ENCODE results near the gene NSG2. TPM values are rescaled to one million over a fixed set of nuclear protein-coding genes. Genes with fewer than 3 reads are reported as not detected.
A peak's percentile ranks its signal among the peaks of the same experiment; 100 is the strongest.

The NSG2 gene
- total RNA-seq, 2 experiments from 2014 or later = not detected

- H4K20me1 ChIP-seq (ENCODE audit: insufficient read depth, low read length) = no peaks in the 10 kb centered on the region
- TF ChIP-seq EZH2phosphoT487 (IDR thresholded peaks at IDR 0.05; ENCODE audit: borderline replicate concordance, low read depth, low read length) (no peak), CTCF (conservative IDR thresholded peaks at IDR 0.05; ENCODE audit: low read length) (no peak)
- H3K9me3 ChIP-seq (ENCODE audit: low read length) = no peaks in the 10 kb centered on the region
- intact Hi-C loops (cut with micrococcal nuclease; ENCODE audit: unreplicated experiment) = no loop called here
- no peaks in the 10 kb centered on the region for H3K4me1 ChIP-seq (ENCODE audit: insufficient read depth, low read length, poor library complexity, severe bottlenecking)
- no peak overlapping the region for H3K27ac ChIP-seq (ENCODE audit: low read depth, low read length, poor library complexity, severe bottlenecking)
- H3K9me2 ChIP-seq (ENCODE audit: insufficient read depth, low read length) = no peaks in the 10 kb centered on the region
- POLR2A ChIA-PET = no interaction called here
- no peak overlapping the region for H3K4me2 ChIP-seq (ENCODE audit: low read length)
- no peak for DNase-seq (ENCODE audit: low spot score)
- BruUV-seq (replicated peaks) = no TSS peak
- H3K36me3 ChIP-seq (ENCODE audit: insufficient read depth, low read length) = no peaks in the 10 kb centered on the region
- H3K79me2 ChIP-seq (ENCODE audit: insufficient read depth, low read depth, low read length) = no peaks in the 10 kb centered on the region
- H2AFZ ChIP-seq (ENCODE audit: low read length) = no peak overlapping the region
- CTCF ChIA-PET (ENCODE audit: unreplicated experiment) = no interaction called here
- no peak overlapping the region for H3K4me3 ChIP-seq (ENCODE audit: low read depth, low read length, poor library complexity, severe bottlenecking)
Observed at GRCh38 chr5:174141398-174141797, 95.9 kb downstream of the NSG2 start.

- Histone ChIP-seq H3K4me3 (ENCODE audit: low read depth, low read length, poor library complexity, severe bottlenecking) (no peak overlapping the region), H4K20me1 (ENCODE audit: insufficient read depth, low read length) (no peaks in the 10 kb centered on the region)
- BruUV-seq (replicated peaks) = no TSS peak
Observed at GRCh38 chr5:174145091-174145490, 99.6 kb downstream of the NSG2 start.

GRCh38 chr5:174145821-174146220, 100.3 kb downstream of the NSG2 start:
- Histone ChIP-seq H4K20me1 (ENCODE audit: insufficient read depth, low read length) (no peaks in the 10 kb centered on the region), H2AFZ (ENCODE audit: low read length) (no peak overlapping the region), H3K9me3 (ENCODE audit: low read length) (no peaks in the 10 kb centered on the region), H3K9me2 (ENCODE audit: insufficient read depth, low read length) (no peaks in the 10 kb centered on the region), H3K4me3 (ENCODE audit: low read depth, low read length, poor library complexity, severe bottlenecking) (no peak overlapping the region), H3K79me2 (ENCODE audit: insufficient read depth, low read depth, low read length) (no peaks in the 10 kb centered on the region), H3K36me3 (ENCODE audit: insufficient read depth, low read length) (no peaks in the 10 kb centered on the region), H3K4me2 (ENCODE audit: low read length) (no peak overlapping the region), H3K4me1 (ENCODE audit: insufficient read depth, low read length, poor library complexity, severe bottlenecking) (no peaks in the 10 kb centered on the region), H3K27ac (ENCODE audit: low read depth, low read length, poor library complexity, severe bottlenecking) (no peak overlapping the region)
- TF ChIP-seq EZH2phosphoT487 (IDR thresholded peaks at IDR 0.05; ENCODE audit: borderline replicate concordance, low read depth, low read length) (no peak), CTCF (conservative IDR thresholded peaks at IDR 0.05; ENCODE audit: low read length) (no peak)
- intact Hi-C loops (cut with micrococcal nuclease; ENCODE audit: unreplicated experiment) = no loop called here
- ChIA-PET POLR2A (interaction anchor here (0.6 kb wide), 1 partner anchor 256 kb away, joined by 4 read pairs; no protein-coding TSS in a partner anchor), CTCF (ENCODE audit: unreplicated experiment) (no interaction called here)
- BruUV-seq (replicated peaks) = no TSS peak
- DNase-seq (ENCODE audit: low spot score) = peak; percentile 8

More at GRCh38 chr5:174145091-174145490, 99.6 kb downstream of the NSG2 start:
- TF ChIP-seq EZH2phosphoT487 (IDR thresholded peaks at IDR 0.05; ENCODE audit: borderline replicate concordance, low read depth, low read length) (no peak), CTCF (conservative IDR thresholded peaks at IDR 0.05; ENCODE audit: low read length) (no peak)
- ChIA-PET POLR2A (no interaction called here), CTCF (ENCODE audit: unreplicated experiment) (no interaction called here)
- H3K4me2 ChIP-seq (ENCODE audit: low read length) = no peak overlapping the region
- no peaks in the 10 kb centered on the region for H3K9me2 ChIP-seq (ENCODE audit: insufficient read depth, low read length)
- no peaks in the 10 kb centered on the region for H3K36me3 ChIP-seq (ENCODE audit: insufficient read depth, low read length)
- H3K79me2 ChIP-seq (ENCODE audit: insufficient read depth, low read depth, low read length) = no peaks in the 10 kb centered on the region
- intact Hi-C loops (cut with micrococcal nuclease; ENCODE audit: unreplicated experiment) = no loop called here
- H3K4me1 ChIP-seq (ENCODE audit: insufficient read depth, low read length, poor library complexity, severe bottlenecking) = no peaks in the 10 kb centered on the region
- H3K27ac ChIP-seq (ENCODE audit: low read depth, low read length, poor library complexity, severe bottlenecking) = no peak overlapping the region
- H3K9me3 ChIP-seq (ENCODE audit: low read length) = no peaks in the 10 kb centered on the region
- DNase-seq (ENCODE audit: low spot score) = no peak
- H2AFZ ChIP-seq (ENCODE audit: low read length) = no peak overlapping the region
